ENCODE results near the gene BCL2L12.

The BCL2L12 gene

GRCh38 chr19:49662011-49662410 is 3.7 kb upstream of the BCL2L12 start:
- Histone ChIP-seq H3K36me3 (peaks cover 34% of the 10 kb centered on the region), H3K4me1 (peaks cover 3% of the 10 kb centered on the region; the same call in 1 of the 2 replicates), H3K4me3 (ENCODE audit: low read depth, low read length) (no peak overlapping the region), H3K9me3 (no peaks in the 10 kb centered on the region), H3K27me3 (no peaks in the 10 kb centered on the region)
- no peak for DNase-seq
- TF ChIP-seq CTCF (IDR thresholded peaks at IDR 0.05; ENCODE audit: low read depth, low read length): no peak

- Histone ChIP-seq H3K27me3 (no peaks in the 10 kb centered on the region), H3K9me3 (no peaks in the 10 kb centered on the region), H3K4me3 (ENCODE audit: low read depth, low read length) (no peak overlapping the region), H3K36me3 (peaks cover 24% of the 10 kb centered on the region), H3K4me1 (peaks cover 3% of the 10 kb centered on the region; the same call in 1 of the 2 replicates)
- no peak for DNase-seq
- no peak for TF ChIP-seq CTCF (IDR thresholded peaks at IDR 0.05; ENCODE audit: low read depth, low read length)
Observed at GRCh38 chr19:49663224-49663623, 2.5 kb upstream of the BCL2L12 start.

DNA sequence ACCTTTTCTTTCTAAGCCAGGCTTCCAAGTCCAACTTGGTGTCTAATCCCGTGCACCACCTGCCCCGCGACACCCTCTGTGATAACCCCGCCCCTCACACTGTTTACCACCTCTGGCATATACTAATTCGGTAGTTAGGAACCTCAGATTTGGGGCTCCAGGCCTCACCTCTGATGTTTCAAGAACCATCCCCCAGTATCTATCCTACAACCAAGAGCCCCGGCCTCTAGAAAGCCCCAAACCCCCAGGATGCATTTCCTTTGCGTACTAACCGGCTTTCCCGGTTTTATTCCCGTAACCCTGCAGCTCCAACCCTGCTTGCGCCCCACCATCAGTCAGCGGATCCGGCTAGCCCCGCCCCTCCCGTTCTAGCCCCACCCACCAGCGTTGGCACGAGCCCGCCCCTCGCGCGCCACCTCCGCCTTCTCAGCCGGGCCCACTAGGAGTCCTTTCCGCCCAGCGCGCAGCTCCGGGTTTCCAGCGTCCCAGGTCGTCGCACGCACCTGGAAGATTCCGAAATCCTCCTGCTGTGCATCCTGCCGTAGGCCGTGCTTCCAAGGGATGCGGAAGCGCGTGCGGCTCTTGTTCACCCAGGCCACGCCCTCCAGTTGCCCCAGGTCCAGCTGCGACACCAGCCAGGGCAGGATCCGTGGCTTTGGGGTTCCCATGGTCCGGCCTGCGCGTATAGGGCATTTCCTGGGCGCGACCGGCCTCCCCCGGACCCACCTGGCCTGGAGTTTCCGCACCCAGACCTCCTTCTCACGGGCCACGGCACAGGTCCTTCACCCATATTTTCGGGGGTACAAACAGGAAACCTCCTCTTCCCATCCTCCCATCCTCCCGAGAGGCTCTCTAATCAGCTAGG is 1.3 kb upstream of the BCL2L12 start:
- 0 out of 2 replicates have a peak, but pooled peaks have one; percentile 1 for TF ChIP-seq CTCF (IDR thresholded peaks at IDR 0.05; ENCODE audit: low read depth, low read length)
- H3K36me3 ChIP-seq: peaks cover 13% of the 10 kb centered on the region

DNA sequence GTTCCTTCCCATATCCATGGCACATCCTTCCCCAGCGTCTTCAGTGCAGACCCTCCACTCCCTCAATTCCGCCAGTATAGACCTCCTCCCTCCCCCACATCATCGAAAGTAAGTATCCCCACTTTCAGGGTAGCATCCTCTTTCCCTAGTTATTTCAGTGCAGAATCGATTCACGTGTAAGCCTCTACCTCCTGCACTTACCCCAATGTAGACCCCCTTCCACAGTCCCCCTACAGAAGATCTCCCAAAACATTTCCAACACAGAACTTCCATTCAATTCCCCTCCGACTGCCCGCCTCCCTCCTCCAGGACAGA is 740 bp upstream of the BCL2L12 start:
- no peak for TF ChIP-seq CTCF (IDR thresholded peaks at IDR 0.05; ENCODE audit: low read depth, low read length)
- no peaks in the 10 kb centered on the region for H3K27me3 ChIP-seq
- peaks cover 11% of the 10 kb centered on the region for H3K36me3 ChIP-seq
- no peak for DNase-seq
- no peaks in the 10 kb centered on the region for H3K9me3 ChIP-seq
- peaks cover 3% of the 10 kb centered on the region; the same call in 1 of the 2 replicates for H3K4me1 ChIP-seq
- H3K4me3 ChIP-seq (ENCODE audit: low read depth, low read length): peak overlapping the region; percentile 87

More for the DNA sequence above, 1.3 kb upstream of the BCL2L12 start:
- Histone ChIP-seq H3K9me3 (no peaks in the 10 kb centered on the region), H3K4me3 (ENCODE audit: low read depth, low read length) (peak overlapping the region; percentile 87), H3K27me3 (no peaks in the 10 kb centered on the region), H3K4me1 (peaks cover 3% of the 10 kb centered on the region; the same call in 1 of the 2 replicates)
- peak; percentile 95 for DNase-seq

DNA sequence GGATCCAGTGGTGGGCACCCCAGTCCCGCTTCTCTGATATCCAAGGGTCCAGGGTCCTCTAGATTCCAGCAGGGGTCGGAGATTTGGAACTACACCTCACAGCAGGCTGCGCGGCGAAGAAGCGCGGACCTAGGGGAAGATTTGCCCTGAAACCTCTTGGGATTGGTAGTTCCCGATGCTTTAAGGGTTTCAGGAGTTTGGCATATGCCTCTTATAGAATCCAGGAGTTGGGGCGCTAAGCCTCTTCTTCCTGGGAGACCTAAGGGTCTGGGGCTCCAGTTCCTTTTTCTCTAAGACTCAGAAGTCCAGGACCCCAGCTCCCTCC is 349 bp downstream of the BCL2L12 start:
- peaks cover 3% of the 10 kb centered on the region; the same call in 1 of the 2 replicates for H3K4me1 ChIP-seq
- H3K4me3 ChIP-seq (ENCODE audit: low read depth, low read length): peak overlapping the region; percentile 87
- no peak for DNase-seq
- 0 out of 2 replicates have a peak, but pooled peaks have one; percentile 6 for TF ChIP-seq CTCF (IDR thresholded peaks at IDR 0.05; ENCODE audit: low read depth, low read length)
- peaks cover 9% of the 10 kb centered on the region; the same call in 1 of the 2 replicates for H3K36me3 ChIP-seq
- H3K27me3 ChIP-seq: no peaks in the 10 kb centered on the region
- no peaks in the 10 kb centered on the region for H3K9me3 ChIP-seq

DNA sequence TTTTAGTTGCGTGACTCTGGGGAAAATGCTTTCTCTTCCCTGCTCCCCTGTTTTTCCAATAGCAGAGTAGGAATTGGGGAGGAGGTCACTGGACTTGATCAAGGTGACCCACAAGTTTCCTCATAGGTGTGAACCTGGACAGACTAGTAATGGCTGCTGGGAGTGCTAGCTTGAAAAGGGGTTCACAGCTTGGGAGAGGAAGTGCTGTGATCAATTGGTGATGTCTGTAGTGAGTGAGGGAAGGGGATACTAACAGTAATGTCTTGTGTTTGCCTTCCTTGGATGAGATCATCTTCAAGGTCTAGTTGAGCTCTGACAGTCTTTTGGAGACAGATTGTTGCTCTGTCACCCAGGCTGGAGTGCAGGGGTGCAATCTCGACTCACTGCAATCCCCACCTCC is 1.7 kb downstream of the BCL2L12 start:
- Histone ChIP-seq H3K4me1 (peaks cover 3% of the 10 kb centered on the region; the same call in 1 of the 2 replicates), H3K36me3 (0 out of 2 replicates have a peak, but pooled peaks cover 2% of the 10 kb centered on the region), H3K27me3 (no peaks in the 10 kb centered on the region), H3K9me3 (no peaks in the 10 kb centered on the region), H3K4me3 (ENCODE audit: low read depth, low read length) (no peak overlapping the region)
- DNase-seq: no peak
- TF ChIP-seq CTCF (IDR thresholded peaks at IDR 0.05; ENCODE audit: low read depth, low read length): no peak
